ENCODE data around the gene LRRC4B.

- TF ChIP-seq CTCF (IDR thresholded peaks at IDR 0.05 in 4 of 5, conservative IDR thresholded peaks at IDR 0.05 in 1 of 5), result no peak
- no peak for TF ChIP-seq POLR2A (IDR thresholded peaks at IDR 0.05)
Measured at GRCh38 chr19:50507376-50507775, 60.9 kb downstream of the LRRC4B start.

All from gastrocnemius medialis (tissue), 4 donors.